ENCODE measurements around the gene DUSP10. TPM values are rescaled to one million over a fixed set of nuclear protein-coding genes. Genes with fewer than 3 reads are reported as not detected.

DUSP10 gene
- total RNA-seq, result 10.1 and 13.1 TPM in 2 replicates

DNA sequence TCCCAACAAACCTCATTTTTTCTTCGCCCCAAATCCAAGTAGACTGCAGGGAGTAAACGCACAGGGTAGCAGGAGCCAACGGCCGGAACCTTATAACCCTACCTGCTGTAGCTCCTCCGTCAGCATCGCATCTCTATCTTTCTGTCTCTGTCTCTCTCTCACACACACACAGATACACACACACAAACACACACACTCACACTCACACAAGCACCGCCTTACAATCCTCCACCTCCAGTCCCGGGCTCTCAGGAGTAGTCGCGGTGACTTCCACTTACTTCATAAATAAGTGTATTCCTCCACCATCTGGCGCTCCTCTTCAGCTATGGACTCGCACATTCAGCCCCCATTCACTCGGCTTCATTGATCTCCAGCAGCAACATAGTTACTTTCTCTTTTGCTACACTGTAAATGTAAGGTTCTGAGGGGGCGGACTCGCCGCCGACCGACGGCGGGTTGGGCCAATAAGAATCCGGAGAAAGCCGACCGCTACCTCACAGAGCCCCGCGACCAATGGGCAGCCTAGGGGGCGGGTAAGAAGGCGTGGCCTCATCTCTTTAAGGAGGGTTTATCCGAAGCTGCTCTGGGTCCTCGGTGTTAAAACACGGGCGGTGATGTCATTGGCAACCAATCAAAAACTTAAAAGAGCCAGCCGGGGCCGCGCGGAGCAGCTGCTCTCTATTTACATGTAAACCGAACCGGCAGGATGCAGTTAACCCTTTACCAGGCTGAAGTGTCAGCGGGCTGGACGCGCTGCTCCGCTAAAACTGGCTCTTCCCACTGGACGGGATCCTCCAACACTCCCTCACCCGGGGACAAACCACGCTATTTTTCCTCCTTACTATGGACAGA is at the start of gene DUSP10:
DUSP10 (minus strand) TSS at position 387 of the 852 bp plus-strand sequence. CDS start 2,345 bp downstream, outside the sequence.

